HEK293T (cell line): ENCODE data around the gene L3MBTL4.

Experiments
- ARNT ChIP-seq: fragments of 450-650 bp; IDR thresholded peaks from 2 replicates; pipeline ENCODE4 v1.6.1; 2017; ENCODE audit warnings: mild to moderate bottlenecking
- CTBP1 ChIP-seq: fragments of 450-650 bp; IDR thresholded peaks from 2 replicates; pipeline ENCODE4 v1.6.1; 2016; ENCODE audit warnings: borderline replicate concordance
- ELF4 ChIP-seq: fragments of 450-650 bp; IDR thresholded peaks from 2 replicates; pipeline ENCODE4 v1.6.1; 2017; ENCODE audit warnings: antibody characterized with exemption
- FOXK2 ChIP-seq: fragments of 450-650 bp; IDR thresholded peaks from 2 replicates; pipeline ENCODE4 v1.6.1; 2016; ENCODE audit warnings: mild to moderate bottlenecking
- FOXM1 ChIP-seq: fragments of 450-650 bp; IDR thresholded peaks from 2 replicates; pipeline ENCODE4 v1.6.1; 2017; ENCODE audit warnings: mild to moderate bottlenecking, borderline replicate concordance
- HDGF ChIP-seq: fragments of 450-650 bp; IDR thresholded peaks from 2 replicates; pipeline ENCODE4 v1.6.1; 2017; ENCODE audit warnings: antibody characterized with exemption, borderline replicate concordance
- LEF1 ChIP-seq: fragments of 450-650 bp; IDR thresholded peaks from 2 replicates; pipeline ENCODE4 v1.6.1; 2017; ENCODE audit warnings: mild to moderate bottlenecking, borderline replicate concordance
- PKNOX1 ChIP-seq: fragments of 450-650 bp; IDR thresholded peaks from 2 replicates; pipeline ENCODE4 v1.6.1; 2016
- SP1 ChIP-seq: fragments of 450-650 bp; IDR thresholded peaks from 2 replicates; pipeline ENCODE4 v1.6.1; 2017
- TARDBP ChIP-seq: fragments of 450-650 bp; IDR thresholded peaks from 2 replicates; pipeline ENCODE4 v1.6.1; 2016
- ZNF384 ChIP-seq: fragments of 450-650 bp; IDR thresholded peaks from 2 replicates; pipeline ENCODE4 v1.6.1; 2016

GRCh38 chr18:5948781-5949180 is 465.9 kb downstream of the L3MBTL4 start:
- no peak for TF ChIP-seq FOXM1
- no peak for TF ChIP-seq ELF4
- no peak for TF ChIP-seq SP1
- no peak for TF ChIP-seq LEF1
- no peak for TF ChIP-seq ARNT
- no peak for TF ChIP-seq TARDBP
- no peak for TF ChIP-seq FOXK2
- TF ChIP-seq ZNF384 = no peak
- no peak for TF ChIP-seq PKNOX1
- TF ChIP-seq CTBP1 = no peak
- no peak for TF ChIP-seq HDGF
